Activated T-helper 1 cell treated with anti-CD3 and anti-CD28 coated beads, Interleukin-2, amount 50 U/mL, for 16 hours (primary cell): ENCODE data around the gene AVP.
"Not testable (repeated sequence)": the region's sequence is repeated elsewhere in the genome, so short reads cannot be mapped to it uniquely, and the experiment has no call there.

Experiments
- DNase-seq, 2 donors: peaks; one replicate each; pipeline ENCODE4 v3.0.0-alpha.2; 2020; ENCODE audit warnings: low read depth in 1 of 2, low spot score in 1 of 2

AVP gene, protein sequence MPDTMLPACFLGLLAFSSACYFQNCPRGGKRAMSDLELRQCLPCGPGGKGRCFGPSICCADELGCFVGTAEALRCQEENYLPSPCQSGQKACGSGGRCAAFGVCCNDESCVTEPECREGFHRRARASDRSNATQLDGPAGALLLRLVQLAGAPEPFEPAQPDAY

DNA sequence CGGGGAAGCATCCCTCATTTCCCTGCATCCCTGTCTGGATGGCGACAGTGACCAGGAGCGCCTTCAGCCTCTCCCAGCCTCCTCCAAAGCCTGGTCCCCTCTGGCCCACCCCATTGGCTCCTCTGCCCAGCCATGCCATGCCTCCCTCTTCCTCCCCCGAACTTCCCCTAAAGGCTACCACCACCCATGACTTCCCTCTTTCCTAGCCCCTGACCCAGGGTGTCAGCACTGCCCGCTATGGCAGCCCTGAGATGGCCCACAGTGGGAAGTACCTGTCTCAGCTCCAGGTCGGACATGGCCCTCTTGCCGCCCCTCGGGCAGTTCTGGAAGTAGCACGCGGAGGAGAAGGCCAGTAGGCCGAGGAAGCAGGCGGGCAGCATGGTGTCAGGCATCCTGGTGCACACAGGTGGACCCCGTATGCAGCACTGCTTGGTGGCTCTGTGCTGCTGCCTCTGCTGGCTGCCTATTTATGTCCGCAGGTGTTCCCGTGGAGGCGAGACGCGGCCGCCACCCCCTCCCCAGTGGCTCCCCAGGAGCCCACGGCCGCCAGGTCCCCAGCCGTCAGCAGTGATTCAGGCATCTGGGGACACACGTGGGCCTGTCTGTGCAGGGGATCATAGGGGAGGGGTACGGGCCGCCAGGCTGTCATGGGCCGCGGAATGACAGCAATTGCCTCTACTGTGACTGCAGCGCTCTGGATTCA is at the start of gene AVP:
Gene AVP, minus strand, starts transcription at position 442 of the 703 bp plus-strand sequence. Its CDS starts 50 bp downstream, at position 392.
- no peak for DNase-seq

DNA sequence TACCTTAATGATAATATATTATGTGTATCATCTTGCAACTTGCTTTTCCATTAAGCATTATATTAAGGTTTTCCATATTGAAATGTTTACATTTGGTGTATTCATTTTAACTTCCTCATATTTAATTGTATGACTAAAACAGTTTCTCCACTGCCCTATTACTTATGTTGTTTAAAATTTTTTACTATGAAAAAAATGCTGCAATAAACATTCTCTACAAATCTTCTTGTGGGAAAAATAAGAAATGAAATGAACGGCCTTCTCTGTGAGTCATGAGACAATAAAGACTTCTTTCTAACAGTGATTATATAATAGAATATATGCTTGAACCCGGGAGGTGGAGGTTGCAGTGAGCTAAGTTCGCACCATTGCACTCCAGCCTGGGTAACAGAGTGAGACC is 49.6 kb upstream of the AVP start:
- no peak for DNase-seq

DNA sequence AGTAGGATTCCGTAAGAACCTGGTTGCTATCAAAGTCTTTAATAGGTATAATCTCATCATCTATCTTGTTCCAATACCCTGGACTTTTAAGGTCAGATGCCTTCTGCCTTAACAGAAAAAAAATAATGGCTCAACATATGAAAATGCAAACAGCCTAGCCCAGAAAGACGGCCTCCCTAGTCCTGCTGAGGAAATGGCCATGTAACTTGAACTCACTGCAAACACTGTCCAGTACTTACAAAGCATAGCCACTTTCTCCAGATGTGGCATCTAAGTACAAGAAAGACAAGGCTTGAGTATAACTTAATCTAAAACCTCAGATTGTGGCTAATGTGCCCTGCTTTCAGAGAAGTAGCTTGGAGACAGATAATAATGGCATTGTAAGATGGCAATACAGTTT is 48.6 kb upstream of the AVP start:
- no peak for DNase-seq

DNA sequence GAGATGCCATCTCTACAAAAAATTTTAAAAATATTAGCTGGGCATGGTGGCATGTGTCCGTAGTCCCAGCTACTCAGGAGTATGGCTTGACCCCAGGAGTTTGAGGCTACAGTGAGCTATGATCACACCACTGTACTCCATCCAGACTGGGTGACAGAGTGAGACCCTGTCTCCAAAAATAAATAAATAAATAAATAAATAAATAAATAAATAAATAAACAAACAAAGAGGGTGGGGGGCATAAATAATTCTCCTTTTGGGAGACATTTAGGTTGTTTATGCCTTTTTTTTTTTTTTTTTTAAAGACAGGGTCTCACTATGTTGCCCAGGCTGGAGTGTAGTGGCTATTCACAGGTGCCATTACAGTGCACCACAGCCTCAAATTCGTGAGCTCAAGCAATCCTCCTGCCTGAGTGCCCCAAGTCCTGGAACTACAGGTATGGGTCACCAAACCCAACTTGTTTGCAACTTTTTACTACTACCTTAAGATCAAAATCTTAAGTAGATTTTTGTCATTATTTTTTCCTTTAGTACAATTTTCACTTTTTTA is 45.6 kb upstream of the AVP start:
- no peak for DNase-seq

DNA sequence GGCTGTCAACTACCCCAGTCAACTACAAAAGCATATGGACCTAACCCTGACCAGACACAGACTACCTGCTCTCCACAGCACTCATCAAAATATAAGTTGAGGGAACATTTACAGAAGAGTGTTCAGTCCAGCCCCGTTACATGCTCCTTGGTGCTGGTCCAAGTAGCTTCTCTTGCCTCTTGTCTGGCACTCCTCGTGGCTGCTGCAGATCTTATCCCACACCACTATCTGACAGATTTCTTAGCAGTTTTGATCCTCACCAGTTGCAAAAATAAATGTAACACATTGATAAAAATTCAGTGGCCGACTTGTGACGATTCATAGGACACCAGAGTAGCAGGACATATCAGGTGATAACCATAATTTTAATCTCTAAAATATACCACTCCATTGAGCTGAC is 44.6 kb upstream of the AVP start:
- DNase-seq = no peak

DNA sequence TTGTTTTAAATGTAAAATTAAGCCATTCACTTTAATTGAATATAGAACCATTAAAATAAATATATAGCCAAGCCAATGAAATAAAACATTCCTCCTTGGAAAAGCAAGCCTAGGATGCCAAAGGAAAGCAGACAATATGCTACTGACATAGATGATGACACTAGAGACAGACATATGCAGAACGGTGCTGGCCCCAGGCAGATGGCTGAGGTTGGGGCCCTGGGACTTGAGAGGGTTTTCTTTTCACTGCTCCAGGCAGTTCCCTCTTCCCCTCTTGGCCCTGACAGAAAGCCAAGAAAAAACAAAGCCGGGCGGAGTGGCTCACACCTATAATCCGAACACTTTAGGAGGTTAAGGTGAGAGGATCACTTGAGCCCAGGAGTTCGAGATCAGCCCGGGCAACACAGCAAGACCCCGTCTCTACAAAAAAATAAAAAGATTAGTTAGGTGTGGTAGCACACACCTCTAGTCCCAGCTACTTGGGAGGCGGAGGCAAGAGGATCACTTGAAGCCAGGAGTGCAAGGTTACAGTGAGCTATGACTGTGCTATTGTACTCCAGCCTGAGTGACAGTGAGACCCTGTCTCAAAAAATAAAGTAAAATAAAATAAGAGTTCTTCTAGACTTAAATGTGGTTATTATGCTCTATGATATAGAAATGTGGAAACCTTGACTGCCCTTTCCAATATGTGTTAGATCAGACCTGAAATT is 43.9 kb upstream of the AVP start:
- no peak for DNase-seq

DNA sequence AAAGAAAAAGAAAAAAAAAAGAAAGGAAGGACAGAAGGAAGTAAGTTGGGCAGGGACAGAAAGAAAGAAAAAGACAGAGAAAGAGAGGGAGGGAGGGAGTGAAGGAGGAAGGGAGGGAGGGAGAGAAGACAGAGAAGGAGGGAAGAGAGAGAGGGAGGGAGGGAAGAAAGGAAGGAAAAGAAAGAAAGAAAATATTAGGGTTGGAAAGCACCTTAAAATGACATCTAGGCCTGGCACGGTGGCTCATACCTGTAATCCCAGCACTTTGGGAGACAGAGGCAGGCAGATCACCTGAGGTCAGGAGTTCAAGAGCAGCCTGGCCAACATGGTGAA is 42.0 kb upstream of the AVP start:
- no peak for DNase-seq

DNA sequence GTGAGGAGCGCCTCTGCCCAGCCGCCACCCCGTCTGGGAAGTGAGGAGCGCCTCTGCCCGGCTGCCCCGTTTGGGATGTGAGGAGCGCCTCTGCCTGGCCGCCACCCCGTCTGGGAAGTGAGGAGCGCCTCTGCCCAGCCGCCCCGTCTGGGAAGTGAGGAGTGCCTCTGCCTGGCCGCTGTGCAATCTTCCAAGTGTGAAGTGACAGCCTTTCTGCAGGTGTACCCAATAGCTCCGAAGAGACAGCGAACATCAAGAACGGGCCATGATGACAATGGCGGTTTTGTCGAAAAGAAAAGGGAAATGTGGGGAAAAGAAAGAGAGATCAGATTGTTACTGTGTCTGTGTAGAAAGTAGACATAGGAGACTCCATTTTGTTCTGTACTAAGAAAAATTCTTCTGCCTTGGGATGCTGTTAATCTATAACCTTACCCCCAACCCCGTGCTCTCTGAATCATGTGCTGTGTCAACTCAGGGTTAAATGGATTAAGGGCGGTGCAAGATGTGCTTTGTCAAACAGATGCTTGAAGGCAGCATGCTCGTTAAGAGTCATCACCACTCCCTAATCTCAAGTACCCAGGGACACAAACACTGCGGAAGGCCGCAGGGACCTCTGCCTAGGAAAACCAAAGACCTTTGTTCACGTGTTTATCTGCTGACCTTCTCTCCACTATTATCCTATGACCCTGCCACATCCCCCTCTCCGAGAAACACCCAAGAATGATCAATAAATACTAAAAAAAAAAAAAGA is 41.4 kb upstream of the AVP start:
- not testable (repeated sequence) for DNase-seq

DNA sequence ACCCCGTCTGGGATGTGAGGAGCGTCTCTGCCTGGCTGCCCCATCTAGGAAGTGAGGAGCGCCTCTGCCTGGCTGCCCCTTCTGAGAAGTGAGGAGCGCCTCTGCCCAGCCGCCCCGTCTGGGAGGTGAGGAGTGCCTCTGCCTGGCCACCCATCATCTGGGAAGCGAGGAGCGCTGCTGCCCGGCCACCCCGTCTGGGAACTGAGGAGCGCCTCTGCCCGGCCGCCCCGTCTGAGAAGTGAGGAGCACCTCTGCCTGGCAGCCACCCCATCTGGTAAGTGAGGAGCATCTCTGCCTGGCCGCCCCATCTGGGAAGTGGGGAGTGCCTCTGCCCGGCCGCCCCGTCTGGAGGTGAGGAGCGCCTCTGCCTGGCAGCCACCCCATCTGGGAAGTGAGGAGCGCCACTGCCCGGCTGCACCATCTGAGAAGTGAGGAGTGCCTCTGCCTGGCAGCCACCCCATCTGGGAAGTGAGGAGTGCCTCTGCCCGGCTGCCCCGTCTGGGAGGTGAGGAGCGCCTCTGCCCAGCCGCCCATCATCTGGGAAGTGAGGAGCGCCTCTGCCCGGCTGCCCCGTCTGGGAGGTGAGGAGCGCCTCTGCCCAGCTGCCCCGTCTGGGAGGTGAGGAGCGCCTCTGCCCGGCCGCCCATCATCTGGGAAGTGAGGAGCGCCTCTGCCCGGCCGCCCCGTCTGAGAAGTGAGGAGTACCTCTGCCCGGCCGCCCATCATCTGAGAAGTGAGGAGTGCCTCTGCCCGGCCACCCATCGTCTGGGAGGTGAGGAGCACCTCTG is 40.4 kb upstream of the AVP start:
- DNase-seq = not testable (repeated sequence)

DNA sequence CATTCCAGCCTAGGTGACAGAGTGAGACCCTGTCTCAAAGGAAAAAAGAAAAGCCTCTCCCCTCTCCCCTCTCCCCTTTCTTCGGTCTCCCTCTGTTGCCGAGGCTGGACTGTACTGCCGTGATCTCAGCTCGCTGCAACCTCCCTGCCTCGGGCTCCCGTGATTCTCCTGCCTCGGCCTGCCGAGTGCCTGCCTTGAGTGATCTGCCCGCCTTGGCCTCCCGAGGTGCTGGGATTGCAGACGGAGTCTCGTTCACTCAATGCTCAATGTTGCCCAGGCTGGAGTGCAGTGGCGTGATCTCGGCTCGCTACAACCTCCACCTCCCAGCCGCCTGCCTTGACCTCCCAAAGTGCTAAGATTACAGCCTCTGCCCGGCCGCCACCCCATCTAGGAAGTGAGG is 39.6 kb upstream of the AVP start:
- DNase-seq = not testable (repeated sequence)

DNA sequence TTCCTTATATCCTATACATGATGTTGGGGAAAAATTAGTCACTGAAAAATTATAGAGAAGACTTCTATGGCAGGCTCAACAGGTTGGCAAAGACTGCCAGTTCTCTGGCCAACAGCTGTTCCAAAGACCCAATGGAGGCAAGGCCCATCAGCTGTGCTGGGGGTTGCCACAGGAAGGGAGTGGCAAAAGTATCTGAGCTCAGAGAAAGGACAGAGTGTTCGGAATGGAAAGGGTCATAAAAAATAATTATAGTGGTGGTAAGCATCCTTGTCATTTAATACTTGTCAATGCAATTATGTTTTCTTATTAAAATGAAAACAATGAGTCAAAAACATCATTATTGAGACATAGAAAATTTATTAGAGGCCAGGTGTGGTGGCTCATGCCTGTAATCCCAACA is 39.0 kb upstream of the AVP start:
- DNase-seq = no peak

DNA sequence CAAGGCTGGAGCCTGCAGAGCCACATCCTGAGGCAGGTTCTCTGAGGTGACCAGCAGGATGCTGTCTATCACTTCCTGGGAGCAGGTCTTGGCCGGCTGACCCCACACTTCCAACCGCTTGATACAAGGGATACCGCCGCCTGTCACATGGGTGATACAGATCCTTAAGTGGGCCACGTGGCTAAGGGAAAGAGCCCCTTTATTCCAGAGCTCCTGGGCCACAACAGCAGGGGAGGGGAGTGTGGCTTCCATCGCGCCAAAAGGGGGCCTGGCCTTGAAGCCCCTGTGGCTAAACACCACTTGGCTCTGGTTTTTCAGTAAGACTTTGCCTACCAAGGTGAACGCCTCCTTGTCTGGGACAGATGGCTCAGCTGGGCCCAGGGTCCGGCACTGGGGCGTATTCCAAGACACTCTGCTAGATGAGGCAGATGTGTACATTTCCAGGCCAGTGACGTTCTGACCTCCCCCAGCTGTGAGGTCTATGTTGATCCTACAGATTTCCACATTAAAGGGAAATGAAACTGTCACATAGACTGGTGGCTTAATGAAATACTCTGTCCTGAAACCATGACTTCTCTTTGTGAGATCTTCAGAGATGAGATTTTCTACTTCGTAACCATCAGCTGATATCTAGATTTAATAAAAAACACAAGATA is 37.6 kb upstream of the AVP start:
- DNase-seq = no peak

DNA sequence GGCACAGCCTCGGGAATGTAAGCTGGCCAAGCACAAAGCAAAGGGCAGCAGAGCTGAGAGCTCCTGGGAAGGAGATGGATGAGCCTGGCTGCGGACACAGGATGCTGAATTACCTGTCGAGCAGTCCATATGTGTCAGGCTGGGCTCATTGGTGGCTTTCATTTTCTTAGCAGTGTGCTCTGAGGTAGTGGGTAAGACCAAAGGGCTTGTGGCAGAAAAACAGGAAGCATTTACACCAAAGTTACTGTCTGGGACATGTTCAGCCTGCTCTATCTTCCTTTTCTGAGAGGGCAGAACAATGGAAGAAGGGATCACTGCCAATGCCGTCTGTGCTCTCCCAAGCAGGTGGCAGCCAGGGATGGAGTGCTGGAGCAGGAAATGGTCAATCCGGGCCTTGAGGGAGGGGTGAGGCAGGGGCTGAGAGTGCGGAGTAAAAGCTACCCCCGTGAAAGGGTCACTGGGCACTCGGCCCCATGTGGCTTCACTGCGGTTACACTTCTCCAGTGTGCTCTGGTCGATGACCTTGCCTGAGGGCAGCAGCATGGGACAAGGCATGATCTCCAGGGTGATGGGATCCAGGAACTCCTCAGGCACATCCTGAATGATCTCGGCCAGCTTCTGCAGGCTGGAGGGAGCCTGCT is 36.9 kb upstream of the AVP start:
- no peak for DNase-seq

DNA sequence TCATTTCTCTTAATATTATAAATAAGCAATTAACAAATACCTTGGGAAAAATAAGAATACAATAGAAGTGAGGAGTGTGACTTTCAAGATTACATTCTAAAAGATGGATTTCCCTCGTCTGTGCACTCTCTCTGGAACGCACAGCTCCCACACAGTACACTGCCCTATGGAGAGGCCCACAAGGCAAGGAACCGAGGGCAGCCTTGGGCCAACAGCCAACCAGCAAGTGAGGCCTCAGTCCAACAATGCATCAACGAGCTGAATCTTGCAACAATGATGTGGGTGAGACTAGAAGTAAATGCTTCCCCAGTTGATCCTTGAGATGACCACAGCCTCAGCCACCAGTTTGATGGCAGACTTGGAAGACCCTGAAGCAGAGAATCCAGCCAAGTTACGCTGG is 34.5 kb upstream of the AVP start:
- no peak for DNase-seq

DNA sequence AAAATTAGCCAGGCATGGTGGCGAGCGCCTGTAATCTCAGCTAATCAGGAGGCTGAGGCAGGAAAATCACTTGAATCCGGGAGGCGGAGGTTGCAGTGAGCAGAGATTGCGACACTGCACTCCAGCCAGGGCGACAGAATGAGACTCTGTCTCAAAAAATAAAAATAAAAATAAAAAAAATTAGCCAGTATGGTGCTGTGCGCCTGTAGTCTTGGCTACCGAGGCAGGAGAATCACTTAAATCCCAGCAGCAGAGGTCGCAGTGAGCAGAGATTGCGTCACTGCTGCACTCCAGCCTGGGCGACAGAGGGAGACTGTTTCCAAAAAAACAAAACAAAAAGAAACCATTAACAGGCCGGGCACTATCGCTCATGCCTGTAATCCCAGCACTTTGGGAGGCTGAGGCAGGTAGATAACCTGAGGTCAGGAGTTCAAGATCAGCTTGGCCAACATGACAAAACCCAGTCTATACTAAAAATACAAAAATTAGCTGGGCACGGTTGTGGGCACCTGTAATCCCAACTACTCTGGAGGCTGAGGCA is 33.4 kb upstream of the AVP start:
- DNase-seq = not testable (repeated sequence)

DNA sequence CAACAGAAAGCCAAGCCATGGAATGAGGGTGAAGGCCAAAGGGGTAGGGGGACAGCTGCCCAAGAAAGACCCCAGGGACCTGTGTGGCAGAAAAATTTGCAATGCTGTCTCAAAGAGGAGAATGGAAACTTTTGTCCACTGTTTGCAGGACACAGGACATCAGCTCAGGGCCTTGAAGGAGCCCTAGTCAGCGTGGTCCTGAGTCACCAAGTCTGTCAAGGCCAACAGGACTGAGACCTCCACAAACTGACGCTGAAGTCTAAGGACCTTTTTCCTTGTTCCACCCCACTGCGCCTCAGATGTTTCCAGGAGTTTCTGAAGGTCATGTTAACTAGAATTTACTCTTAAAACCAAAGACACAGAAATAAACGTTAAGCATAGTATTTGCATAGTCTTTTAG is 31.8 kb upstream of the AVP start:
- DNase-seq = no peak

DNA sequence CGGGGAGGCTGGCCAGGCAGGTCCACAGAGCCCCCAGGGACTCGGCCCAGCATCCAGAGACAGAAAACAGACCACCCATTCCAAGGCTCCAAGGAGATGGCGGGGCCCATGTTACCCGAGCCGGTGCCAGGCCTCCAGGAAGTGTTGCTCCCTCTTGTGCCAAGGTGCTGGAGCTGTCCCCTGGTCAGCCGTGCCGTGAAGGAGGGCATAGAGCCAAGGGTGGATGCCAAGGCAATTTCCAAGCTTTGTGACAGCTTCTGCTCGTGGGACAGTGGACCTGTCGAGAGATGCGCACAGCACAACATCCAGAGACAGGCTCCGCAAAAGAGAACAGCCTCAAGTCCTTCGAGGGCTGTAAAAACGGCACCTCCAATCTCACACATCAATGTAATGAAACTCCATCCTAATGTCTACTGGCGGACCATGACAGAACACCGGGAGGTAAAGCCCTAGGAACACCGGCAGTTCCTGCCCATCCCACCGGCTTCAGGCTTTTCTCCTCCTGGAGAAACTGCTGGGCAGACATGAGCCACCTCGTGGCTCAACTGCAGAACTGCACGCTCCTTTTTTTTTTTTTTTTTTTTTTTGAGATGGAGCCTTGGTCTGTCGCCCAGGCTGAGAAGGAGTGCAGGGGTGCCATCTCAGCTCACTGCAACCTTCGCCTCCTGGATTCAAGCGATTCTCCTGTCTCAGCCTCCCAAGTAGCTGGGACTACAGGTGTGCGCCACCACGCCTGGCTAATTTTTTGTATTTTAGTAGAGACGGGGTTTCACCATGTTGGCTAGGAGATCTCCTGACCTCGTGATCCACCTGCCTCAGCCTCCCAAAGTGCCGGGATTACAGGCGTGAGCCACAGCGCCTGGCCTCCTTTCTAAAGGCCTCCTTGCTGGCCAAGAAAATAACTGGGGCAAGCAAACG is 30.9 kb upstream of the AVP start:
- DNase-seq = no peak

DNA sequence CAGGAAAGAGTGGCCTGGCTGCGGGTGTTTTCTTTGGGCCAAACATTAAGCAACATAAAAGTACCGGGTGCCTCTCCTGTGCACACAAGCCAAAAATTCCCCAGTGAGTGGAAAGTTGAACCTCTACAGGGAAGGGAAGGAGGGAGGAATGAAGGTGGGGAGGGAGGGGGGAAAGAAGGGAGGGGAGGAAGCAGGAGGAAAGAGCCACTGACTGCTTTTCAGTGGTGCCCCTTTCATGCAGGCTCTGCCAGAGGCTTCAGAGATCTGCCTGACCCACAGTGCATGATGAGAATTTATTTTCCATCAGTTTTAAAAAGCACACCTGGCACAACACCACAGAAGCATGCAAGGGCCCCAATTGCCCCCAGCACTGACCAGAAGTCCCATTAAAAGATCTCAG is 27.5 kb upstream of the AVP start:
- no peak for DNase-seq

DNA sequence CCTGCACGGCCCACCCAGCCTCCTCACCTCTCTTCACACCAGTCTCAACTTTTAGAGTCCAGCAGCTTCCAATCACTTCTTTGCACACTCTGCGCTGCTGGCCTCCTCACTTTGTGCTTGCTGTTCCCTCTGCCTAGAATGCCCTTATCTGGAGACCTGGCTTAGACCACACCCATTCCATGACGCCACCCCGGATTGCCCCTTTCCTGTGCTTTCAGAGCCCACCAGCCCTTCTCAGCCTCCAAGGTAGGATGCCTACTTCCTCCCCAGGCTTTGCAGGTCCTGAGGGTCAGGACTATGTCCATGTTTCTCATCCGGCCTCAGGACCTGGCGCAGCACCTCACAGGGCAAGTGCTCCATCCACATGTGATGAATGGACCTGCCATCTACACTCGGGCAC is 27.0 kb upstream of the AVP start:
- DNase-seq = no peak
